Gastroesophageal sphincter (tissue), 3 donors: ENCODE measurements around the gene AKR1B1.

Experiments
- CTCF ChIP-seq, 4 experiments: fragments of 200-600 bp in 2 of 4; fragments of 450-650 bp in 2 of 4; sonication (generic) in 1 of 4; IDR thresholded peaks; one replicate each; pipeline ENCODE4 v1.5.1; 2017 to 2019; ENCODE audit warnings: antibody characterized with exemption in 4 of 4, mild to moderate bottlenecking in 2 of 4, moderate library complexity in 2 of 4
- EP300 ChIP-seq: sonication (generic); formaldehyde crosslinking; IDR thresholded peaks from one replicate; pipeline ENCODE4 v1.6.1; 2017; ENCODE audit warnings: antibody characterized with exemption, mild to moderate bottlenecking
- POLR2A ChIP-seq, 2 donors: fragments of 450-650 bp; IDR thresholded peaks; one replicate each; pipeline ENCODE4 v1.6.1; 2017; ENCODE audit warnings: antibody characterized with exemption in 2 of 2, mild to moderate bottlenecking in 2 of 2, moderate library complexity in 1 of 2
- POLR2AphosphoS5 ChIP-seq: sonication (generic); formaldehyde crosslinking; IDR thresholded peaks from one replicate; pipeline ENCODE4 v1.6.1; 2017; ENCODE audit warnings: antibody characterized with exemption

- no peak for TF ChIP-seq EP300
- TF ChIP-seq CTCF (IDR thresholded peaks at IDR 0.05): no peak
- no peak for TF ChIP-seq POLR2AphosphoS5
- TF ChIP-seq POLR2A (IDR thresholded peaks at IDR 0.05): no peak
Observed at GRCh38 chr7:134459981-134460380, 1.1 kb upstream of the AKR1B1 start.
